ENCODE measurements around the gene COA7. TPM values are rescaled to one million over a fixed set of nuclear protein-coding genes. Genes with fewer than 3 reads are reported as not detected.
A peak's percentile ranks its signal among the peaks of the same experiment; 100 is the strongest.

The COA7 gene
- total and polyA plus RNA-seq, 8 donors = 5.4 to 12.2 (median 7.3) TPM; not detected in 1

DNA sequence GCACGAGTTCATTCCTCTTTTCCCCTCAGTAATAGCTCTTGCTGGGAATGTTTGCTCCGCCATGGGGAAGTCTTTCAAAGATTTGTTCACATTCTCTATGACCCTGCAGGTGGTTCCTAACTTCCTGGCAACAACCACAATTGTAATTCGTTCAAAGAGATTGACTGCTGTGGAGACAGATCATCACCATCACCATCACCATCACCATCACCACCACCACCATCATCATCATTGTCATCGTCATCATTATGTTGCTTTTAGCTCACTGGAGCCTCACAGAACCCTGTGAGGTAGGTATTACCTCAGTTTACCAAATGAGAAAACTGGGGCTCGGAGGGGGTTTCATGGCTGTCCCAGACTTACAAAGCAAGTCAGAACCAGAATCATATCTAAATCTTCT is 30.9 kb downstream of the COA7 start:
- 74 to 91% (median 87%) methylated on average over 5 of the region's 5 CpGs for WGBS, 5 donors
- no peaks in the 10 kb centered on the region for H3K9me3 ChIP-seq
- TF ChIP-seq POLR2A (IDR thresholded peaks at IDR 0.05) (no peak), EP300 (IDR thresholded peaks at IDR 0.05) (no peak)
- no peaks in the 10 kb centered on the region for H3K27me3 ChIP-seq
- H3K4me3 ChIP-seq = no peak overlapping the region
- H3K4me1 ChIP-seq = peaks cover 0 to 10% (median 8%) of the 10 kb centered on the region in 4 donors
- intact Hi-C loops (cut with DNase I; ENCODE audit: low total_unique reads) = no loop called here
- no peak overlapping the region for H3K27ac ChIP-seq
- no peak for DNase-seq
- no peaks in the 10 kb centered on the region for H3K36me3 ChIP-seq

GRCh38 chr1:52665006-52665941 is 32.9 kb downstream of the COA7 start:
- TF ChIP-seq POLR2AphosphoS5 (IDR thresholded peaks at IDR 0.05) (no peak), POLR2A (IDR thresholded peaks at IDR 0.05) (no peak), CTCF (IDR thresholded peaks at IDR 0.05) (no peak), EP300 (IDR thresholded peaks at IDR 0.05) (no peak)
- H3K27me3 ChIP-seq = no peaks in the 10 kb centered on the region
- 87 to 94% (median 91%) methylated on average over 8 of the region's 8 CpGs for WGBS, 5 donors
- peak in 1 of 2 donors; percentile 16 for DNase-seq
- H3K4me1 ChIP-seq = peaks cover 0 to 10% (median 8%) of the 10 kb centered on the region in 4 donors
- H3K27ac ChIP-seq = no peak overlapping the region
- no peaks in the 10 kb centered on the region for H3K36me3 ChIP-seq
- no peak overlapping the region for H3K4me3 ChIP-seq
- H3K9me3 ChIP-seq = no peaks in the 10 kb centered on the region
- intact Hi-C loops (cut with DNase I; ENCODE audit: low total_unique reads) = no loop called here

- 88 to 92% (median 90%) methylated on average over 5 of the region's 5 CpGs for WGBS, 5 donors
- H3K27ac ChIP-seq = no peak overlapping the region
- no peaks in the 10 kb centered on the region for H3K9me3 ChIP-seq
- H3K4me1 ChIP-seq = peaks cover 0 to 10% (median 8%) of the 10 kb centered on the region in 4 donors
- H3K4me3 ChIP-seq = no peak overlapping the region
- no peak for DNase-seq
- no peak for TF ChIP-seq POLR2AphosphoS5 (IDR thresholded peaks at IDR 0.05)
- TF ChIP-seq POLR2A (IDR thresholded peaks at IDR 0.05) = no peak
- no peak for TF ChIP-seq EP300 (IDR thresholded peaks at IDR 0.05)
- TF ChIP-seq CTCF (IDR thresholded peaks at IDR 0.05) = no peak
- no peaks in the 10 kb centered on the region for H3K36me3 ChIP-seq
- intact Hi-C loops (cut with DNase I; ENCODE audit: low total_unique reads) = no loop called here
- no peaks in the 10 kb centered on the region for H3K27me3 ChIP-seq
Measured at GRCh38 chr1:52663716-52664115, 34.4 kb downstream of the COA7 start.

- 20 to 37% (median 24%) methylated on average over 11 to 13 of the region's 13 CpGs for WGBS, 5 donors
- H3K4me1 ChIP-seq = peaks cover 0 to 10% (median 8%) of the 10 kb centered on the region in 4 donors
- H3K4me3 ChIP-seq = no peak overlapping the region
- H3K36me3 ChIP-seq = no peaks in the 10 kb centered on the region
- H3K27ac ChIP-seq = no peak overlapping the region
- intact Hi-C loops (cut with DNase I; ENCODE audit: low total_unique reads) = no loop called here
- no peaks in the 10 kb centered on the region for H3K9me3 ChIP-seq
- H3K27me3 ChIP-seq = no peaks in the 10 kb centered on the region
- TF ChIP-seq POLR2AphosphoS5 (IDR thresholded peaks at IDR 0.05) (no peak), POLR2A (IDR thresholded peaks at IDR 0.05) (no peak), CTCF (IDR thresholded peaks at IDR 0.05) (no peak), EP300 (IDR thresholded peaks at IDR 0.05) (no peak)
- DNase-seq = peak in 1 of 2 donors; percentile 55
Measured at GRCh38 chr1:52662645-52663313, 35.4 kb downstream of the COA7 start.

Data from stomach (tissue), 9 donors.